Progenitor cell of endocrine pancreas (in vitro differentiated cells): ENCODE results near the gene FBXL7. TPM values are rescaled to one million over a fixed set of nuclear protein-coding genes. Genes with fewer than 3 reads are reported as not detected.

ENCODE experiments used
- DNase-seq: peaks from one replicate; pipeline ENCODE4 v3.0.0; 2021; ENCODE audit warnings: low spot score; ENCODE audit not compliant: unreplicated experiment
- H3K27ac Mint-ChIP-seq: 2 replicates; pipeline ENCODE4 v1.8.0; 2021; ENCODE audit warnings: mild to moderate bottlenecking, moderate library complexity, mixed read lengths
- H3K27me3 Mint-ChIP-seq: 2 replicates; pipeline ENCODE4 v1.8.0; 2021; ENCODE audit warnings: mixed read lengths
- H3K36me3 Mint-ChIP-seq: 2 replicates; pipeline ENCODE4 v1.8.0; 2022; ENCODE audit warnings: mixed read lengths; ENCODE audit not compliant: insufficient read depth
- H3K4me1 Mint-ChIP-seq: 2 replicates; pipeline ENCODE4 v1.8.0; 2021; ENCODE audit warnings: low read depth, mixed read lengths
- H3K4me3 Mint-ChIP-seq: 2 replicates; pipeline ENCODE4 v1.8.0; 2021; ENCODE audit warnings: low read depth, mild to moderate bottlenecking, moderate library complexity, mixed read lengths
- H3K9me3 Mint-ChIP-seq: 2 replicates; pipeline ENCODE4 v1.8.0; 2021; ENCODE audit warnings: low read depth, mixed read lengths
- CTCF ChIP-seq: fragments of 200-600 bp; sonication (generic); IDR thresholded peaks from one replicate; pipeline ENCODE4 v1.5.0; 2021; ENCODE audit warnings: antibody characterized with exemption, mild to moderate bottlenecking; ENCODE audit not compliant: unreplicated experiment
- total RNA-seq: library from RNA; stranded (reverse); gene quantifications from 2 replicates; pipeline ENCODE4 v1.2.1, GENCODE V29; 2021

Gene FBXL7
- total RNA-seq, 1 donor from 2014 or later = 15.4 TPM

GRCh38 chr5:15791859-15792258 is 291.9 kb downstream of the FBXL7 start:
- DNase-seq = no peak
- TF ChIP-seq CTCF = no peak
- Mint-ChIP-seq H3K27ac (no peak overlapping the region), H3K4me1 (peaks cover 14% of the 10 kb centered on the region), H3K9me3 (no peaks in the 10 kb centered on the region), H3K4me3 (no peak overlapping the region), H3K27me3 (no peaks in the 10 kb centered on the region), H3K36me3 (no peaks in the 10 kb centered on the region)

- H3K4me1 Mint-ChIP-seq = peaks cover 18% of the 10 kb centered on the region
- no peak overlapping the region for H3K4me3 Mint-ChIP-seq
- no peaks in the 10 kb centered on the region for H3K27me3 Mint-ChIP-seq
- H3K27ac Mint-ChIP-seq = no peak overlapping the region
- no peak for DNase-seq
- no peak for TF ChIP-seq CTCF
- no peaks in the 10 kb centered on the region for H3K9me3 Mint-ChIP-seq
- no peaks in the 10 kb centered on the region for H3K36me3 Mint-ChIP-seq
Measured at GRCh38 chr5:15794052-15794985, 294.3 kb downstream of the FBXL7 start.

- no peak for DNase-seq
- Mint-ChIP-seq H3K4me3 (no peak overlapping the region), H3K27me3 (no peaks in the 10 kb centered on the region), H3K27ac (no peak overlapping the region), H3K9me3 (no peaks in the 10 kb centered on the region), H3K4me1 (peaks cover 18% of the 10 kb centered on the region), H3K36me3 (no peaks in the 10 kb centered on the region)
- TF ChIP-seq CTCF = no peak
Measured at GRCh38 chr5:15796096-15796495, 296.1 kb downstream of the FBXL7 start.

- Mint-ChIP-seq H3K9me3 (no peaks in the 10 kb centered on the region), H3K27me3 (no peaks in the 10 kb centered on the region), H3K4me1 (peaks cover 18% of the 10 kb centered on the region), H3K36me3 (no peaks in the 10 kb centered on the region), H3K4me3 (no peak overlapping the region), H3K27ac (no peak overlapping the region)
- TF ChIP-seq CTCF = no peak
- DNase-seq = no peak
Measured at GRCh38 chr5:15796557-15796956, 296.6 kb downstream of the FBXL7 start.

GRCh38 chr5:15797116-15797515 is 297.1 kb downstream of the FBXL7 start:
- no peaks in the 10 kb centered on the region for H3K36me3 Mint-ChIP-seq

More at GRCh38 chr5:15797116-15797515, 297.1 kb downstream of the FBXL7 start:
- Mint-ChIP-seq H3K27ac (no peak overlapping the region), H3K4me1 (peaks cover 18% of the 10 kb centered on the region), H3K4me3 (no peak overlapping the region), H3K27me3 (no peaks in the 10 kb centered on the region), H3K9me3 (peaks cover 2% of the 10 kb centered on the region)
- no peak for DNase-seq
- TF ChIP-seq CTCF = no peak
